ENCODE measurements around the gene CXorf66.

The CXorf66 gene

GRCh38 chrX:139965421-139965820, at the start of gene CXorf66:
Gene CXorf66 (minus strand): TSS chrX:139965521. CDS start chrX:139965496, 25 bp downstream.
- H3K27ac ChIP-seq, result no peak within 1 kb of the TSS
- no peak for TF ChIP-seq CTCF (IDR thresholded peaks at IDR 0.05)
- no peak within 1 kb of the TSS for H3K4me3 ChIP-seq
- no peak for DNase-seq (ENCODE audit: low spot score)

GRCh38 chrX:139982856-139983255, 17.5 kb upstream of the CXorf66 start:
- Histone ChIP-seq H3K4me3 (no peak overlapping the region), H3K27ac (no peak overlapping the region)
- no peak for DNase-seq (ENCODE audit: low spot score)
- no peak for TF ChIP-seq CTCF (IDR thresholded peaks at IDR 0.05)

- no peak for TF ChIP-seq CTCF (IDR thresholded peaks at IDR 0.05)
- Histone ChIP-seq H3K27ac (no peak overlapping the region), H3K4me3 (no peak overlapping the region)
- no peak for DNase-seq (ENCODE audit: low spot score)
Measured at GRCh38 chrX:139974471-139974870, 9.2 kb upstream of the CXorf66 start.

- TF ChIP-seq CTCF (IDR thresholded peaks at IDR 0.05), result no peak
- Histone ChIP-seq H3K27ac (no peak overlapping the region), H3K4me3 (no peak overlapping the region)
- no peak for DNase-seq (ENCODE audit: low spot score)
Measured at GRCh38 chrX:139972629-139973624, 7.6 kb upstream of the CXorf66 start.

- DNase-seq (ENCODE audit: low spot score), result no peak
- no peak for TF ChIP-seq CTCF (IDR thresholded peaks at IDR 0.05)
- H3K4me3 ChIP-seq, result no peak overlapping the region
- no peak overlapping the region for H3K27ac ChIP-seq
Measured at GRCh38 chrX:139972113-139972512, 6.8 kb upstream of the CXorf66 start.

GRCh38 chrX:139971394-139971749, 6.1 kb upstream of the CXorf66 start:
- DNase-seq (ENCODE audit: low spot score), result no peak
- no peak for TF ChIP-seq CTCF (IDR thresholded peaks at IDR 0.05)
- no peak overlapping the region for H3K27ac ChIP-seq
- no peak overlapping the region for H3K4me3 ChIP-seq

- Histone ChIP-seq H3K4me3 (no peak overlapping the region), H3K27ac (no peak overlapping the region)
- TF ChIP-seq CTCF (IDR thresholded peaks at IDR 0.05), result no peak
- DNase-seq (ENCODE audit: low spot score), result no peak
Measured at GRCh38 chrX:139969286-139969685, 4.0 kb upstream of the CXorf66 start.

Data from coronary artery (tissue), 2 donors.